HUES48 (cell line): ENCODE data around the gene DDN.

Experiments
- H3K27ac ChIP-seq: one replicate; pipeline ENCODE4 v1.7.0; 2013; ENCODE audit warnings: low read depth, low read length, inconsistent platforms
- H3K27me3 ChIP-seq: 2 replicates; pipeline ENCODE4 v1.6.1; 2013; ENCODE audit warnings: mild to moderate bottlenecking, low read length; ENCODE audit not compliant: control insufficient read depth, insufficient read depth
- H3K36me3 ChIP-seq: 2 replicates; pipeline ENCODE4 v1.6.1; 2013; ENCODE audit warnings: low read length; ENCODE audit not compliant: control insufficient read depth, insufficient read depth
- H3K4me1 ChIP-seq: 2 replicates; pipeline ENCODE4 v1.6.1; 2013; ENCODE audit warnings: mild to moderate bottlenecking, low read length; ENCODE audit not compliant: control insufficient read depth, insufficient read depth
- H3K4me3 ChIP-seq: 2 replicates; pipeline ENCODE4 v1.5.1; 2013; ENCODE audit warnings: mild to moderate bottlenecking, low read depth, low read length
- H3K9ac ChIP-seq: 2 replicates; pipeline ENCODE4 v1.6.1; 2013; ENCODE audit warnings: mild to moderate bottlenecking, low read depth, low read length, moderate library complexity
- H3K9me3 ChIP-seq: 2 replicates; pipeline ENCODE4 v1.6.1; 2013; ENCODE audit warnings: low read length; ENCODE audit not compliant: control insufficient read depth, insufficient read depth

DDN gene

GRCh38 chr12:49030714-49031572 is 31.8 kb upstream of the DDN start:
- Histone ChIP-seq H3K4me3 (no peak overlapping the region), H3K9ac (no peak overlapping the region), H3K27me3 (no peaks in the 10 kb centered on the region), H3K36me3 (peaks cover 97% of the 10 kb centered on the region), H3K9me3 (no peaks in the 10 kb centered on the region), H3K27ac (no peak overlapping the region), H3K4me1 (no peaks in the 10 kb centered on the region)

GRCh38 chr12:49030119-49030518 is 30.9 kb upstream of the DDN start:
- H3K36me3 ChIP-seq, result peaks cover 99% of the 10 kb centered on the region

GRCh38 chr12:49028666-49029275 is 29.6 kb upstream of the DDN start:
- no peaks in the 10 kb centered on the region for H3K4me1 ChIP-seq
- no peaks in the 10 kb centered on the region for H3K27me3 ChIP-seq
- H3K9me3 ChIP-seq, result no peaks in the 10 kb centered on the region
- peaks cover 99% of the 10 kb centered on the region for H3K36me3 ChIP-seq
- no peak overlapping the region for H3K4me3 ChIP-seq
- H3K27ac ChIP-seq, result no peak overlapping the region
- no peak overlapping the region for H3K9ac ChIP-seq

More at GRCh38 chr12:49030119-49030518, 30.9 kb upstream of the DDN start:
- Histone ChIP-seq H3K4me1 (no peaks in the 10 kb centered on the region), H3K4me3 (no peak overlapping the region), H3K27ac (no peak overlapping the region), H3K9ac (no peak overlapping the region), H3K9me3 (no peaks in the 10 kb centered on the region), H3K27me3 (no peaks in the 10 kb centered on the region)

- Histone ChIP-seq H3K27me3 (no peaks in the 10 kb centered on the region), H3K27ac (no peak overlapping the region), H3K36me3 (peaks cover 98% of the 10 kb centered on the region)
Measured at GRCh38 chr12:49027846-49028555, 28.8 kb upstream of the DDN start.

GRCh38 chr12:49026678-49027480 is 27.7 kb upstream of the DDN start:
- H3K36me3 ChIP-seq, result peaks cover 98% of the 10 kb centered on the region
- H3K27ac ChIP-seq, result no peak overlapping the region
- H3K9me3 ChIP-seq, result no peaks in the 10 kb centered on the region
- H3K27me3 ChIP-seq, result no peaks in the 10 kb centered on the region
- H3K4me1 ChIP-seq, result no peaks in the 10 kb centered on the region
- no peak overlapping the region for H3K4me3 ChIP-seq
- H3K9ac ChIP-seq, result no peak overlapping the region

More at GRCh38 chr12:49027846-49028555, 28.8 kb upstream of the DDN start:
- H3K4me1 ChIP-seq, result no peaks in the 10 kb centered on the region
- H3K4me3 ChIP-seq, result no peak overlapping the region
- H3K9ac ChIP-seq, result no peak overlapping the region
- no peaks in the 10 kb centered on the region for H3K9me3 ChIP-seq

- no peaks in the 10 kb centered on the region for H3K9me3 ChIP-seq
- H3K4me1 ChIP-seq, result no peaks in the 10 kb centered on the region
- H3K4me3 ChIP-seq, result no peak overlapping the region
- H3K9ac ChIP-seq, result no peak overlapping the region
- H3K27me3 ChIP-seq, result no peaks in the 10 kb centered on the region
- peaks cover 98% of the 10 kb centered on the region for H3K36me3 ChIP-seq
- no peak overlapping the region for H3K27ac ChIP-seq
Measured at GRCh38 chr12:49026101-49026500, 26.9 kb upstream of the DDN start.

GRCh38 chr12:49025463-49025862 is 26.3 kb upstream of the DDN start:
- no peaks in the 10 kb centered on the region for H3K9me3 ChIP-seq
- H3K9ac ChIP-seq, result no peak overlapping the region
- peaks cover 92% of the 10 kb centered on the region for H3K36me3 ChIP-seq
- no peak overlapping the region for H3K27ac ChIP-seq
- no peaks in the 10 kb centered on the region for H3K4me1 ChIP-seq
- no peak overlapping the region for H3K4me3 ChIP-seq
- no peaks in the 10 kb centered on the region for H3K27me3 ChIP-seq

- Histone ChIP-seq H3K9me3 (no peaks in the 10 kb centered on the region), H3K27ac (no peak overlapping the region), H3K27me3 (no peaks in the 10 kb centered on the region), H3K9ac (no peak overlapping the region), H3K4me1 (peaks cover under 1% of the 10 kb centered on the region; the same call in 1 of the 2 replicates), H3K36me3 (peaks cover 83% of the 10 kb centered on the region), H3K4me3 (no peak overlapping the region)
Measured at GRCh38 chr12:49024543-49024942, 25.4 kb upstream of the DDN start.

- Histone ChIP-seq H3K36me3 (peaks cover 76% of the 10 kb centered on the region), H3K27ac (no peak overlapping the region)
Measured at GRCh38 chr12:49023812-49024211, 24.6 kb upstream of the DDN start.

GRCh38 chr12:49022558-49023178 is 23.5 kb upstream of the DDN start:
- H3K4me3 ChIP-seq, result no peak overlapping the region
- no peak overlapping the region for H3K9ac ChIP-seq
- H3K4me1 ChIP-seq, result peaks cover 11% of the 10 kb centered on the region
- no peaks in the 10 kb centered on the region for H3K9me3 ChIP-seq
- H3K27ac ChIP-seq, result no peak overlapping the region
- H3K27me3 ChIP-seq, result no peaks in the 10 kb centered on the region
- H3K36me3 ChIP-seq, result peaks cover 64% of the 10 kb centered on the region

More at GRCh38 chr12:49023812-49024211, 24.6 kb upstream of the DDN start:
- Histone ChIP-seq H3K9me3 (no peaks in the 10 kb centered on the region), H3K4me1 (peaks cover 7% of the 10 kb centered on the region; the same call in 1 of the 2 replicates), H3K27me3 (no peaks in the 10 kb centered on the region), H3K4me3 (no peak overlapping the region), H3K9ac (no peak overlapping the region)
